Measurements from ENCODE around the gene PDE11A.
"Not testable (repeated sequence)": the region's sequence is repeated elsewhere in the genome, so short reads cannot be mapped to it uniquely, and the experiment has no call there.

The PDE11A gene

GRCh38 chr2:177972782-177973181, 99.8 kb downstream of the PDE11A start:
- TF ChIP-seq, protein P1, sequence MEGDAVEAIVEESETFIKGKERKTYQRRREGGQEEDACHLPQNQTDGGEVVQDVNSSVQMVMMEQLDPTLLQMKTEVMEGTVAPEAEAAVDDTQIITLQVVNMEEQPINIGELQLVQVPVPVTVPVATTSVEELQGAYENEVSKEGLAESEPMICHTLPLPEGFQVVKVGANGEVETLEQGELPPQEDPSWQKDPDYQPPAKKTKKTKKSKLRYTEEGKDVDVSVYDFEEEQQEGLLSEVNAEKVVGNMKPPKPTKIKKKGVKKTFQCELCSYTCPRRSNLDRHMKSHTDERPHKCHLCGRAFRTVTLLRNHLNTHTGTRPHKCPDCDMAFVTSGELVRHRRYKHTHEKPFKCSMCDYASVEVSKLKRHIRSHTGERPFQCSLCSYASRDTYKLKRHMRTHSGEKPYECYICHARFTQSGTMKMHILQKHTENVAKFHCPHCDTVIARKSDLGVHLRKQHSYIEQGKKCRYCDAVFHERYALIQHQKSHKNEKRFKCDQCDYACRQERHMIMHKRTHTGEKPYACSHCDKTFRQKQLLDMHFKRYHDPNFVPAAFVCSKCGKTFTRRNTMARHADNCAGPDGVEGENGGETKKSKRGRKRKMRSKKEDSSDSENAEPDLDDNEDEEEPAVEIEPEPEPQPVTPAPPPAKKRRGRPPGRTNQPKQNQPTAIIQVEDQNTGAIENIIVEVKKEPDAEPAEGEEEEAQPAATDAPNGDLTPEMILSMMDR (conservative IDR thresholded peaks at IDR 0.05; ENCODE audit: control insufficient read depth, insufficient read depth, low read depth, low read length), result no peak
- no peak overlapping the region for H3K4me3 ChIP-seq (ENCODE audit: control insufficient read depth, low read depth, low read length)
- no peak for DNase-seq (ENCODE audit: low read depth)

DNA sequence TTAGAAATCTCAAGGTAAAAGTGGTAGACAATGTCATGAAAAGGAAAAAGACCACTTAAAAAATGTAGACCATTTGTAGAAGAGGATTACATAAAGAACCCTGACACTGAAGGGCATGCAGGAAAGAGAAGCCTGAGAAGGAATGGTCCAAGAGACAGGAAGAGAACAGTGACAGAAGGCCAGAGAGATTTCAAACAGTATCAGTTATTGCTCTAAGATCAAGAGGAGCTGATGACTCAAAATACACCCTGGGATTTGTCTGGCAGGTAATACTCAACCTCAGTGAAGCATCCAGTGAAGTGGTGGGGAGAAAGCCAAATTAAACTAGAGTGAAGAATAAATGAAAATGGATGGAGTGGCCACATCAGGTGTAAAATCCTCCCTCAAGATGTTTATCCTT, 100.5 kb downstream of the PDE11A start:
- no peak overlapping the region for H3K4me3 ChIP-seq (ENCODE audit: control insufficient read depth, low read depth, low read length)
- DNase-seq (ENCODE audit: low read depth), result no peak
- TF ChIP-seq, protein P1 (conservative IDR thresholded peaks at IDR 0.05; ENCODE audit: control insufficient read depth, insufficient read depth, low read depth, low read length), result no peak

- no peak overlapping the region for H3K4me3 ChIP-seq (ENCODE audit: control insufficient read depth, low read depth, low read length)
- DNase-seq (ENCODE audit: low read depth), result no peak
- TF ChIP-seq, protein P1 (conservative IDR thresholded peaks at IDR 0.05; ENCODE audit: control insufficient read depth, insufficient read depth, low read depth, low read length), result no peak
These were observed 101.7 kb downstream of the PDE11A start for GRCh38 chr2:177970670-177971454.

- TF ChIP-seq, protein P1 (conservative IDR thresholded peaks at IDR 0.05; ENCODE audit: control insufficient read depth, insufficient read depth, low read depth, low read length), result no peak
- H3K4me3 ChIP-seq (ENCODE audit: control insufficient read depth, low read depth, low read length), result no peak overlapping the region
- DNase-seq (ENCODE audit: low read depth), result no peak
These were observed 107.7 kb downstream of the PDE11A start for GRCh38 chr2:177964892-177965291.

DNA sequence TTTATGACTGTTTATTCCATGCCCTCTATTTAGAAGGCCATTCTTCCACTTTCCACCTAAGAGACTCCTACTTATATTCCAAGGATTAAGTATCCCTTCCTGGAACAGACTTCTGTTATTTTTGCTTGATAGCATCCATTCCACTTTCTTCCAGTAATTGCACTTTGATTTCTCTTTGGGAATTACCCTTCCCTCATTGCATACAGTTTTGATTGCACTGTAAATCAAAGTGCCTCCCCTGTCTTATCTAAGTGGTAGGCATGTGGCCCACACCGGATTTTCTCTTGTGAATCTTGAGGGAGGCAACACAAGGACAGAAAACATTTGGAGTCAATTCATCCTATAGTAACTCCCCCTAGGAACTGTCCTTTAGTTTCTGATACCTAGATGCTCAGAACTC, 120.4 kb downstream of the PDE11A start:
- TF ChIP-seq, protein P1 (conservative IDR thresholded peaks at IDR 0.05; ENCODE audit: control insufficient read depth, insufficient read depth, low read depth, low read length), result no peak
- H3K4me3 ChIP-seq (ENCODE audit: control insufficient read depth, low read depth, low read length), result no peak overlapping the region
- no peak for DNase-seq (ENCODE audit: low read depth)

DNA sequence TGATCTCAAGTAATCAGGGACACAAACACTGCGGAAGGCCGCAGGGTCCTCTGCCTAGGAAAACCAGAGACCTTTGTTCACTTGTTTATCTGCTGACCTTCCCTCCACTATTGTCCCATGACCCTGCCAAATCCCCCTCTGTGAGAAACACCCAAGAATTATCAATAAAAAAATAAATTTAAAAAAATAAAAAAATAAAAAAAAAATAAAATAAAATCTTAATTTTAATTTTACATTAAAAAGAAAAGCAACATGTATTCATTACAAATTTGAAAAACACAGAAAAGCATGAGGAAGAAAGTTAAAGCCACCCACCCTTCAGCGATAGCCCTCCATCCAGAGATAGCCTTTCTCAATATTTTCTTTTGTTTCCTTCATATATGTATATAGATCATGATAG, 125.0 kb downstream of the PDE11A start:
- not testable (repeated sequence) for DNase-seq (ENCODE audit: low read depth)

DNA sequence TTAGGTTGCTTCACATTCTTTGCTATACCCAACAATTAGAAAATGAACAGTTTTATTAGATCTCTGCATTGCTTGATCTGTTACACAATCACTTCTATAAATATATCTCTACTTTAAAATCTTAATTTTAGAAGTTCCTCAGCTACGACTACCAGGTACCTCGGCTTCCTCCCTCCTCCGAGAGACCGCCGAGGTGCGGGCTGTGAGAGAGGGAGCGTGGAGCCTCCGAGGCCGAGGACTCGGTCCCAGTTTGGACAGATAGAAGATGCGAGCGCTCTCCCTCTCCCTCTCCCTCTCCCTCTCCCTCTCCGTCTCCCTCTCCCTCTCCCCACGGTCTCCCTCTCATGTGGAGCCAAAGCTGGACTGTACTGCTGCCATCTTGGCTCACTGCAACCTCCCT, 128.0 kb downstream of the PDE11A start:
- DNase-seq (ENCODE audit: low read depth); H3K4me3 ChIP-seq (ENCODE audit: control insufficient read depth, low read depth, low read length): not testable (repeated sequence)

More for the DNA sequence above, 125.0 kb downstream of the PDE11A start:
- H3K4me3 ChIP-seq (ENCODE audit: control insufficient read depth, low read depth, low read length), result not testable (repeated sequence)

- H3K4me3 ChIP-seq (ENCODE audit: control insufficient read depth, low read depth, low read length), result no peak overlapping the region
- DNase-seq (ENCODE audit: low read depth), result no peak
- TF ChIP-seq, protein P1 (conservative IDR thresholded peaks at IDR 0.05; ENCODE audit: control insufficient read depth, insufficient read depth, low read depth, low read length), result no peak
These were observed 129.8 kb downstream of the PDE11A start for GRCh38 chr2:177942731-177943130.

All from fibroblast of mammary gland (primary cell).